ENCODE measurements around the gene FPGS.

GRCh38 chr9:127772603-127773002, 30.1 kb upstream of the FPGS start:
- TF ChIP-seq MAX (IDR thresholded peaks at IDR 0.05) (no peak), CTCF (IDR thresholded peaks at IDR 0.05; ENCODE audit: low read depth, low read length, missing input control) (no peak), RAD21 (IDR thresholded peaks at IDR 0.05) (no peak), ATF3 (IDR thresholded peaks at IDR 0.05) (no peak), SP1 (IDR thresholded peaks at IDR 0.05) (no peak), GABPA (IDR thresholded peaks at IDR 0.05 in 1 of 2, conservative IDR thresholded peaks at IDR 0.05 in 1 of 2) (no peak), RXRA (IDR thresholded peaks at IDR 0.05) (no peak), ZBTB33 (IDR thresholded peaks at IDR 0.05) (no peak), TAF1 (conservative IDR thresholded peaks at IDR 0.05) (no peak), YY1 (IDR thresholded peaks at IDR 0.05) (no peak), FOXA1 (IDR thresholded peaks at IDR 0.05) (no peak)

Measured in liver (tissue), 3 donors.